Measurements from ENCODE around the gene PRDM16.

- TF ChIP-seq CTCF (conservative IDR thresholded peaks at IDR 0.05; ENCODE audit: low read length) (no peak), EZH2phosphoT487 (IDR thresholded peaks at IDR 0.05; ENCODE audit: borderline replicate concordance, low read depth, low read length) (no peak)
Observed at GRCh38 chr1:3268281-3268680, 199.3 kb downstream of the PRDM16 start.
